CD4-positive, alpha-beta T cell treated with Interferon gamma for 1 hour (primary cell): Measurements from ENCODE around the gene BRCA1.
"Not testable (repeated sequence)": the region's sequence is repeated elsewhere in the genome, so short reads cannot be mapped to it uniquely, and the experiment has no call there.

Source experiments
- DNase-seq: peaks from one replicate; pipeline ENCODE4 v3.0.0-alpha.2; 2020

The BRCA1 gene

DNA sequence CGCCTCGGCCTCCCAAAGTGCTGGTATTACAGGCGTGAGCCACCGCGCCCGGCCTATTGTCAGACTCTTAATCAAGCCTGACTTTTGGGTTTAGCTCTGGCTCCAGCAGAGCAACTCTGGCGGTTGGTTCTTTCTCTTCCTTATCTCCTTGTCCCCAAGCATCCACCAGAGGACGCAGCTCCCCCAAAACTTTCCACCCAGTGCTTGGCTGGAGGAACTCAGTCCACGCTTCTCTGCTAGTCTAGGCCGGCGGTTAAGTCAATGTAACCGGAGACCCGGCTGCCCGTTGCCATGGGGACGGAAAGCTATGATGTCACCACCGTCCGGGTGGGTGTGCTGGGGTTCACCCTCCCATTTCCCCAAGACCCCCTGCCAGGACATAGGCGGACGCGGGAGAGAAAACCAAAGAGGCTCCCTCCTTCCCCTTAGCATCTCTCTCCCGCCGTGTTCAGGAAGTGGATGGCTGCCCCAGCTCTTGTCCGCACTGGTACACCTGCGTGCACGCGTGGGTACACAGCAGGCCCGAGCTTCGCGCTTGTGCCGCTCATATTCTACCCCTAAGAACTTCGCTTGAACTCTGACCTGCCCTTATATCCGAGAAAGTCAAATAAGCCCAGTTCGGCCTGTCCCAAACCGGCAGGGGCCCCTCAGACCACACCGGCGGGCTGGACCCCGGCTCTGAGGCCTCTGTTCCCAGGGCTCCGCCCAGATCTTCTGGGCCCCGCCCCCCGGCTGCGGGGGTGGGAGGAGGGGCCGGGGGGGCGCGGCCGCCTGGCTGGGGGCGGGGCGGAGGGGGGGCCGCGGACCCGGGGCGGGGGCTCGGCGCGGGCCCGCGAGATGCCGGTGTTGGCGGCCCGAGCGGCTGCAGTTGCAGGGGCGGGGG, 100.5 kb downstream of the BRCA1 start, which contains the start of gene RND2:
Gene RND2 (plus strand): TSS at position 825 of the 883 bp plus-strand sequence. CDS start 117 bp downstream, outside the sequence.
- peak; percentile 88 for DNase-seq

DNA sequence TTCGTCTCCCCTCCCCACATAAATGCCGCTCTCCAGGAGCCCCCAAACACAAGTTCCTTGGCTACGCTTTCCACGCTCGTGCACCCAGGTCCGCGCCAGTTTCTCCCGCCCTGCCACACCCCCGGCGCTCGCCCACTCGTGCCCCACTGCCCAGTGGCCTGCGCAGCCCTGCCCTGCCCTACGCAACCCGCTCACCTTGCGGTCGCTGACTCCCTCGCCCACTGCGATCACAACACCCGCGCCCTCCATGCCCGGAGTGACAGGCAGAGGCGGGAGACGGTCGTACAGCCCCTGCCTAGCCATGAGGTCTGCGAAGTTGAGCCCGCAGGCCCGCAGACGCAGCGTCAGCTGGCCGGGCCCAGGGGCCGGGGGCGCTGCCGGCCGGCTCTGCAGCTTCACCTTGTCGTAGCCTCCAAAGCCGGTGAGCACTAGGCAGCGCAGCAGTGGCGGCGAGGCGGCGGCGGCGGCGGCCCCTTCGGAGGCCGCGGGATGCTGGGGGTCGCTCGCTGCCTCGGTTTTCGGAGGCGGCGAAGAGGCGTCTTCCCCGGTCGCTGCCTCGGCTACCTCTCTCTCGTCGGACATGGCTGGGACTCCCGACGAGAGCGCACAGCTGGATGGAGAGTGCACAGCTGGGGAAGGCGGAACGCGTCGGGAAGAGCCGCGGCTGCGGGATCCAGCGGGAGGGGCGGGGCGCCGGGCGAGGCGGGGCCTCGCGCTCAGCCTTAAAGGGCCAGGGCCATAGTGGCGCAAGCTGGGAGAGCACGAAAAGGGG, 103.2 kb downstream of the BRCA1 start, which contains the start of gene VAT1:
Gene VAT1 (minus strand): TSS at position 645 of the 772 bp plus-strand sequence. CDS start 63 bp downstream, at position 582.
- DNase-seq: peak; percentile 46

DNA sequence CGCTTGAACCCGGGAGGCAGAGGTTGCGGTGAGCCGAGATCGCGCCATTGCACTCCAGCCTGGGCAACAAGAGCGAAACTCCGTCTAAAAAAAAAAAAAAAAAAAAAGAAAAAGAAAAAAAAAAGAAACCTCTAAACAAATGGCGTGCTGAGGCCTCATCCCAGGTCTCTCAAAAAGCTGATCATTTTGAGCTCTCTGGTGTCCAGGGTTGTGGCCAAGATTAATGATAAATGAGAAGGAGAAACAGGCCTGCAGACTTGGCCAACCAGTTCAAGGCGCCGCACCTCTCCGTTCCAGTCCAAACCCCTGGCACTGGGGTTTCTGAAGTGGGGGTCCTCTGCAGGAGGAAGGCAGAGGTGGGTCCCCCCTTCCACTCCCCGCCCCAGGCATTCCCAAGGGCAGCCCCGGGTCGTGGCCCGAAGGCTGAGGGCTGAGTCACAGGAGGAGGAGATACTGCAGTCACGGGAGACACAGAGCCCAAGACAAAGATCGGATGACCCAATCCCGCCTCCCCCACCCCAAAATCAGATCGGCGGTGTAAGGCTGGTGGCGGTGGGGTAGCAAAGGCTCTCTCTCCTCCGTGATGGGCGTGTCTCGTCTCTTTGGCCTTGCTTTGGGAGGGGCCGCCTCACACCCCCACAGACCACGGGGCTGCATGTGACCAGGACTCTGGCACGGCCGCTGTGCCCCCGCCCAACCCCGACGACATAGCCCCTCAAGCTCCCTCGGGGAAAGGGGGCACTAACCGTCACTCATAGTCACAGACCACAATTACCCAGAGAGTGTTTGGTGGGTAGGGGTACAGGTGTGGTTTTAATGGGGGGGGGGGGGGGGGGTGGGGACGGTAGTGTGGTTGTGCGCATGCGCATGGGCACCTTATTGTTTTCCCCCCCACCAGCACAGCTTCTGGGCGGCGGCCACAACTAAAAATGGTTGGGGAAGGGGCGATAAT, 104.1 kb downstream of the BRCA1 start:
- DNase-seq: peak; percentile 39

DNA sequence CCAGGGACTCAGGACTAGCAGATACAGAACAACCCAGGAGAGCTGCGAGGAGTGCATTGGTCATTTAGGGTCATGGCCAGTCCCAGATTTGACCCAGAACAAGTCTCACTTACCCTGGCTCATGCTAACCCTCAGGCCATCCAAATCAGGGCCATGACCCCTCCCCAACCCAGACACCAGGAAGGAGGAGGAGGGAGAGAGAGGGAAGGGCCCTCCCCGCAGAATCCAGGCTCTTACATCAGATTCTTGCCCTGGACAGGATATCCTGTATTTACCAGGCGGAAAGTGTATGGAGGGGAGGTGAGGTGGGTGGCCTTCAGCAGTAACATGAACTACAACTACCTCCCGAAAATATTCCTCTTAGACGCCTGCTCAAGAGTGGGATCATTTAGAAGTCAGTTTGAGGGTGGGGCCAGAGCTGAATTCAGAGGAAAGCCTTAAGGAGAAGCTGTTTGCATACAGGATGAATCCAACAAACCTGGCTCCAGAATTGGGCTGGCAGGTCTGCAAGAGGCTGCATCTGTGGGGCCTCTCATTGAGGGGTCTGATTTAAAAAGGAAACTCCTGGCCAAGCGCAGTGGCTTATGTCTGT, 105.0 kb downstream of the BRCA1 start:
- no peak for DNase-seq

DNA sequence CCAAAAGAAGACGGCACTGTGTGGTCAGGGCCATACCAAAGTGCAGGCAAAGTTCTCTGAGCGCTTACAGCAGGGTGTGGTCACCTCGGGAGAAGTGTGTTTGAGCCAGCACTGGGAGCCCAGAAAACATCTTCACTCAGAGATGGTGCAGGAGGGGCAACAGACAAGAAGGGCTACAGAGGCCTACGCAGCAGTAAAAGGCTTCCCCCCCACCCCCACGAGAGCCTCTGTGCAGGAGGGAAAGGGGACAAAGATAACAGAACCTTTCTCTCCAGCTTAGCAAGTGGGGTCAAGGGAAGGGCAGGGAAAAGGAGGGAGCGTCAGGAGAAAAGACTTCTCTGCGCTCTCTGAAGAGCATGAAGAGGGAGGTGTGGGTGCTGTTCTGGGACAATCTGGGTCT, 105.7 kb downstream of the BRCA1 start:
- DNase-seq: no peak

DNA sequence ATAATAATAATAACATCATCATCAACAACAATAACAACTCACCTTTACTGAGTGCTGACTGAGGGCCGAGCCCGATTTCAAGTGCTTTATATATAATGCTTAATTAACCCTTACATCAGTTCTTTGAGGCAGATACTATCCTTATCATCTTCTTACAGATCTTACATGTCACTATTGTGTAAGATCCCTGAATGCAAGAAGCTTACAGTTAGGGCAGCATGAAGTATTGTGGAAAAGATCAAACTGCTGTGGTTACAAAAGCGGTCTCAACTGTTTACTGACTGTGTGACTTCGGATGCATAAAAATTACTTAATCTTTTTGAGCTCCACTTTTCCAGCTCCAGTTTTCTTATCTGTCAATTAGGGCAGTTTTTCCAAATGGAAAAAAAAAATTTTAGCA, 106.2 kb downstream of the BRCA1 start:
- DNase-seq: no peak

DNA sequence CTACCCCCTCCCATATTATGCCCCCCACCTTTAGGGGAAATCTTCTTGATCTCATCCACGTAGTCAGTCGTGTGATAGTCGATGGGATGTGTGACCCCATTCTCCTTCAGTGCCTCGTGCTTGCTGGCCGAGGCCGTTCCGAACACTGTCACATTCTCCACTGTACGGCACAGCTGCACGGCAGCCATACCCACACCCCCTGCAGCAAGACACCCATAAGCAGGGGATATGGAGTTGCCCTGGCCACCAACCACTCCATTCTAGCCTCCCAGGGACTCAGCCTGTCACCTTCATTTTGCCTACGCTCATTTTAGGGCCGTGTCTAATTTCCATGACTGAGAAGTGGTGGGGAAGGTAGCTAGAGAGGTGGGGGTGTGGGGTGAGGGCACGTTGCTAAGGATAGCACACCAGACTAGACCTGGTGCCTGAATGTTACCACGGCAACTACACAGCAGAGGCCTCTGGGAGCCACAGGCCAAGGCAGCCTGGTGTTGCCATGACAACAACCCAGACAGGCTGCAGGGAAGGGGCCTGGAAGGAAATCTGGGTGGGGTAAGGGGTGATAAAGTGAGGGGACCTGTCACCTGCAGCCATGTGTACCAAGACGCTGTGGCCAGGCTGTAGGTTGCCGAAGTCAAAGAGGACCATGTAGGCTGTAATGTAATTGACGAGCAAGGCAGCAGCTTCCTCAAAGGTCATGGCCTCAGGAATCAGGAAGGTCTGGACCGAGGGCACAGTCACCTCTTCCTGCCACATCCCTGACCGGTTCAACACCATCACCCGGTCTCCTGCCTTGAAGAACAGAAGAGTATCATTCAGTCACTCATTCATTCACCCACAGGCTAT, 106.9 kb downstream of the BRCA1 start:
- peak; percentile 63 for DNase-seq

DNA sequence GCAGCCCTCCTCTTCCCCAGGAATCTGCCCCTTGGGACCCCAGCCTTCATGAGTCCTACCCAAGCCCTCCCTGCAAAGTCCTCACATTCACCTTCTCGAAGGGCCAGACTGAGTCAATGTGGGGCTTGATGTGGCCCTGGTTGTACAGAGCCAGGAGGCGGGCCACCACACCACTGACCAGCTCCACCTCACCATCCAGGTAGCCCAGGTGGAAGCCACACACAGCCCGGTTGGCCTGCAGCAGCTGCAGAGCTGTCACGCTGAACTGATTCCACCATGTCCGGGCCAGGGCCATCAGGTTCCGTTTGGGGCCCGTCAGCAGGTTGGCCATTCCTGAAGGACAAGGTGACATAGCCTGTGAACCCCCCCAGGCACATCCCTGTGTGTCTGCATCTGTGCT, 108.9 kb downstream of the BRCA1 start:
- no peak for DNase-seq

DNA sequence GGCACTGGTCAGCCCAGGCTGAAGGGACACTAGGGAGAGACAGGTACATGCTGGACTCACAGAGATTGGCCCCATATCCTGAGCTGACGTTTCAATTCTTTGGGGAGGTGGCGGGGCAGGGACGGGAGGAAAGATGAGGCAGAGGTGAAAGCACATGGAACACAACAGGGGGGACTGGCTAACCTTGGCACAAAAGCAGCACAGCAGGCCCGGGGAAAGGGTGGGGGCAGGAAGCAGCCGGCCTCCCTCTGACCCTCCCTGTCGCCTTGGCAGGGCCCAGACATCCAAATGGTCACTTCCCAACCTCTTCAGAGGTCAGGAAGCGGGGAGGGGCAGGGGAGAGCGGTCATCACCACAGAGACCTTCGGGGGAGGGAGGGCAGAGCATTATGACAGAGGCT, 109.6 kb downstream of the BRCA1 start:
- DNase-seq: no peak

DNA sequence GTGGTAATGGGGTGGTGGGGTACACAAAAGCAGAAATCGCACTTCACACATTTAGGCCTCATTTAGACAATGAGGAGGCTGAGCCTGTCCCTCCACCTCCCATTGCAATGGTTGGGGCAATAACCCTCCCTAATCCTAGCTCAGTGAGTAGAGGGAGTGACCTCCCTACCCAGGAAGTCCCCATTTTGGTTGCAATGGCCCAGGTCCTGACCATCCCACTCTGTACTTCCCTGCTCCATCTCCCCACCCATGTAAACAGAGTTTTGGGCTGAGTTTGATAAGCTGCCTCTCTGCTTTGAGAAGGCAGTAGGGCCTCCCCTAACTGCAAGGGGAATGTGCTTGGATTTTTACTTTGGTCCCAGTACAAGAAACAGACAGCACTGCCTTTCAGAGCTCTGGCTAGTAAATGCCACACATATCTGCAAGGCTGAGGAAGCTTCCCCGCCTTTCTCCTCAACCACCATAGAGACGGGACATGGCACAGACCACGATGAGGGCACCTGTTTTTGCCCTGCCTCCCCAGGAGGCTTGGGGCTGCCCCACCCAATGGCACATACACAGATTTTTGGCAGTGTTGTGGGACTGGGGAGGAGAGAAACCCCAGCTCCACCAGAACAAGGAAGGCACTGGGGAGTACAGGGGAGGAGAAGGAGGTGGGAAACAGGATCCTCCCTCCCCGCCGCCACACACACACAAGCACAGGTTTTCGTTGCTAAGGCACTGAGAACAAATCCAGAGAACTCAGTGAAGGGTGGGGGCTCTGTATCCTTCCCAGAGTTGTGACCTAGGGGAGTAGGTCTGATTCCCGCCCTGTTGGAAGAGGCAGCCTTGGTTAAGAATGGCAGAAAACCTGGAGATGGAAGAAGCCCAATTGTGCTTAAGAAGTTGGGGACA, 110.3 kb downstream of the BRCA1 start:
- DNase-seq: no peak

DNA sequence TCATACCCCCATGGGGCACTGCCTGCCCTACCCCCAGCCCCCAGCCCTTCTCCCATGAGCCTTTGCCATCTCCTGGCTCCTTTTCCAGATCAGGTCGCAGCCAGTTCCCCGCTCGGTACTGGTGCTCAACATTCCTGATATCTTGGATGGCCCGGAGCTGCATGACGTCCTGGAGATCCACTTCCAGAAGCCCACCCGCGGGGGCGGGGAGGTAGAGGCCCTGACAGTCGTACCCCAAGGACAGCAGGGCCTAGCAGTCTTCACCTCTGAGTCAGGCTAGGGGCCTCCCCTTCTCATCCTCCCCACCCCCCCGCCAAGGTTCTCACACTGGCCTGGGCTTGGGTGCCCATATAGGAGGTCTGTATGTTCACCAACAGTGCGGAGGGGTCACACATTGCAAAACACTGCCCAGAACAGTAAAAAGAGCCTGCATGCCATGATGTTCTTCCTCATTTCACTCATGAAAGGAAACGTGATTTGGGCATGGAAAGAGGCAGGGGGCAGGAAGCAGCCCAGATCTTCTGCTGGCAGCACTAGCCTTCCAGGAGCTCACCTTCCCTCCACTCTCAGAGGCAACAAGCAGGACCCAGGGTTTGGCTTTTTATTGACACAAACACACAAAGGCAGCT, 111.0 kb downstream of the BRCA1 start:
- no peak for DNase-seq

DNA sequence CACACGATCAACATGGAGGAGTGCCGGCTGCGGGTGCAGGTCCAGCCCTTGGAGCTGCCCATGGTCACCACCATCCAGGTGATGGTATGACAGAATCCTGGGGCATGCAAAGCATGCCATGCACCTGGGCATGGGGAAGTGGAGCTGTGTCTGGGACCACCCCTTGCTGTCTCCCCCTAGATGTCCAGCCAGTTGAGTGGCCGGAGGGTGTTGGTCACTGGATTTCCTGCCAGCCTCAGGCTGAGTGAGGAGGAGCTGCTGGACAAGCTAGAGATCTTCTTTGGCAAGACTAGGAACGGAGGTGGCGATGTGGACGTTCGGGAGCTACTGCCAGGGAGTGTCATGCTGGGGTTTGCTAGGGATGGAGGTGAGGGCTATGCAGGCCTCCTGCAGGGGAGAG, 111.9 kb downstream of the BRCA1 start:
- DNase-seq: no peak

DNA sequence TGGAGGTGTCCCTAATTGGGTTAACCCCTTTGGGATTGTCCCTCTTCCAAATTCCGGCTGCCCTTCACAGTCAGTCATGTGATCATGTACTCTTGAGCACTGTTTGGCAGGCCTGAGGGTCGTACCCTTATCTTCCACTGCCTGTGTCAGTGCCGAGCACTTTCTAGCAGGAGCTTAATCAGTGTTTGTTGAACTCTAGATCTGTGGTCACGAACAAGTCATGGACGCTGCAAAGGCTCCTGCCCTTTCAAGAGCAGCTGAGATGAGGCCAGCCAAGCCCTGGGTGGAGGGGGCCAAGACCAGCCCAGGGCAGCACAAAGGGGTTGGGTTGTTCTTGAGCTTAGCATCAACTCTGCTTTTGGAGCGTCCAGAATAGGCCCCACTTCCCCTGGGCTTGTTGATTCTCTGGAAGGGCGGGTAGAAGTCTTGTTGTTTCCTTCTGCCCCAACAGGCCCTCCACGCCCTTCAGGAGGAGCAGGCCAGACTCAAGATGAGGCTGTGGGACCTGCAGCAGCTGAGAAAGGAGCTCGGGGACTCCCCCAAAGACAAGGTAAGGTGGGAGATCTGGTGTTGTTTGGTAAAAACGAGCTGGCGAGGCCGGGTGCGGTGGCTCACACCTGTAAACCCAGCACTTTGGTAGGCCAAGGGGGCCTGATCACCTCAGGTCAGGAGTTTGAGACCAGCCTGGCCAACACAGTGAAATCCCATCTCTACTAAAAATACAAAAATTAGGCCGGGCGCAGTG, 113.3 kb downstream of the BRCA1 start:
- no peak for DNase-seq

DNA sequence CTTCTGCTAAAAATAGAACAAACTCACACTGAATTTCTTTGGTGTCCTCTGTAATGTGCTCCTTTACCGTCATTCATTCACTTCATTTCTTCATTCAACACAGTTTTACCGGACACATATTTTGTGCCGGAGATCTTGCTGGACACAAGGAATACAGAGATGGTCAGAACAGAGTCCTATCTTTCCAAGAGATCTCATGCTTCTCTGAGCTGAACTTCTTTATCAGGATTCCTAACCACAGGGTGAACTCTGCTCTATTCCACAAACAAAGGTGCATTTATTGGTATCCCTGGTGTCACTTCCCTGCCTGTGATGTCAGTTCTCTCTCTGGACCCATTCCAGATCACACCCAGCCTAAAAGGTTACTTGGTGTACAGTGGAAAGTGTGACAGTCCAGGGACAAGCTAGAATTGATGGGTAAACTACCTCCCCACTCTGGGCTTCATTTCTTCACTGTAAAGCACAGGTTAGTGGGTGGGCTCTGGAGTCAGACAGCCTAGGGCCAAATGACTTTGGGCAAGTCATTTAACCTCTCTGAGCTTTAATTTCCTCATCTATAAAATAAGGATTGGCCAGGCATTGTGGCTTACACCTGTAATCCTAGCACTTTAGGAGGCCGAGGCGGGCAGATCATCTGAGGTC, 114.4 kb downstream of the BRCA1 start:
- no peak for DNase-seq

DNA sequence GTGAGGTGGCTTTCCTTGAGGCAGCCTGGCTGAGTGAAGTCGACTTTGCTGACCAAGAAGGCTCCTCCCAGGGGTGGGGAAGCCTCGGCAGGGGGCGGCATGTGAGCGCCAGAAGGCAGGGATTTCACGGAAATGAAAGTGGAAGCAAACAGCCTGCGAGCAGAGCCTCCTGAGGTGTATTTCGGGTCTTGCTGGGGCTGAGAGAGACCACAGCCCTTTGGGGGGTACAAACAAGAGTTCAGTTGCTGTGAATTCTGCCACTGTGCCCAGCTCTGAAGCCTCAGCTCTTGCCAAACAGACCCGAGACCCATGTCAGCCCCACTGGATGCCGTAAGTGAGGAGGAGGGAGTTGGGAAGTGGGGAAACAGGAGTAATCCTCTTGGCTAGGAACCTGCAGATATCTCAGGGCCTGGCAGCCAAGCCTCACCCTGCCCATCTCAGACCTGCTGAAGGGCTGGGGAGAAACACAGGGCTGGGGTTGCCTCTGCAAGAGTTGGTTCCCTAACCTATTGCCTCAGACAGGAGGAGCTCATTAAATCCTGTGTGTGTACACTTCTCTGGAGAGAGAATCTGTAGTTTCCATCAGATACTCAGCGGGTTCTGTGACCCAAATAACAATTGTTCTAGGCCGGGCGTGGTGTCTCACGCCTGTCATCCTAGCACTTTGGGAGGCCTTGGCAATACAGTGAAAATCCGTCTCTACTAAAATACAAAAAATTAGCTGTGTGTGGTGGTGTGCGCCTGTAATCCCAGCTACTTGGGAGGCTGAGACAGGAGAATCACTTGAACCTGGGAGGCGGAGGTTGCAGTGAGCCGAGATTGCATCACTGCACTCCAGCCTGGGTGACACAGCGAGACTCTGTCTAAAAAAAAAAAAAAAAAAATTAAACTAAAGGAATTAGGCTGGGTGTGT, 118.3 kb downstream of the BRCA1 start, which contains the start of gene IFI35:
Gene IFI35 (plus strand): TSS at position 146 of the 913 bp plus-strand sequence. CDS start 164 bp downstream, at position 310.
- DNase-seq: peak; percentile 87

DNA sequence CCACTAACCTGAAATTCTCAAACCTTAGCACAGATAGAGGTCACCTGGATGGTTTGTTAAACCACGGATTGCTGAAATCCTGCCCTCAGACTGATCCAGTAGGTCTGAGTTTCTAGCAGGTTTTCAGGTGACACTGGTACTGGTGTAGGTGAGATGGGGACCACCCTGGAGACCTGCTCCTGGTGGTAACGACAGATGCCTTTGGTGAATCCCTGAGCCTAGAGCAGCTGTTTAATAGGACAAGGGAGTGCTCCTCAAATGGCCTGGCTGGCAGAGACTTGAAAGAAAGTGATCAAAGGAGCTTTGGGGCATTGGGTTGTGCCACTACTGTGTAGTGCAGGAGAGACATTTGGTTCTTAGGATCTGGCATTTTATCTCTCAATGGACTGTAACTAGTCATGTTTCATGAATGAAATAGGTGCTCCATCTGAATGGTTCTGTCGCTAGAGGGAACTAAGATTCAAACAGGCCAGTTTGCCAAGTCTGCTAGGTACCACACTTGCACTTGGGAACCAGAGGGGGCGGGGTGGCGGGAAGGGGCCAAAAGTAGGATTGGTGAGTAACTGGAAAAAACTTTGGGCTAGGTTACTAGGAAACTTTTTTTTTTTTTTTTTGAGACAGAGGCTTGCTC, 121.5 kb downstream of the BRCA1 start:
- no peak for DNase-seq

DNA sequence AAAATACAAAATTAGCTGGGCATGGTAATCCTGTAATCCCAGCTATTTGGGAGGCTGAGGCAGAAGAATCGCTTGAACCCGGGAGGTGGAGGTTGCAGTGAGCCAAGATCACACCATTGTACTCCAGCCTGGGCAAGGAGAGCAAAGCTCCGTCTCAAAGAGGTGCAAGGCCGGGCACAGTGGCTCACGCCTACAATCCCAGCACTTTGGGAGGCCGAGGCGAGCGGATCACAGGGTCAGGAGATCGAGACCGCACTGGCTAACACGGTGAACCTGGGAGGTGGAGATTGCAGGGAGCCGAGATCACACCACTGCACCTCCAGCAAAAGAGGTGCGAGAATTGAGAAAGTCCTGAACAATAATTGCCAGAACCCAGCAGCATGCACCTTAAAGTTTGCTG, 124.3 kb downstream of the BRCA1 start:
- DNase-seq: not testable (repeated sequence)
